ENCODE data around the gene CD1C. TPM values are rescaled to one million over a fixed set of nuclear protein-coding genes. Genes with fewer than 3 reads are reported as not detected.
"Not testable (repeated sequence)": the region's sequence is repeated elsewhere in the genome, so short reads cannot be mapped to it uniquely, and the experiment has no call there.

Gene CD1C
- total RNA-seq, 1 donor from 2014 or later, result 0.57 TPM

DNA sequence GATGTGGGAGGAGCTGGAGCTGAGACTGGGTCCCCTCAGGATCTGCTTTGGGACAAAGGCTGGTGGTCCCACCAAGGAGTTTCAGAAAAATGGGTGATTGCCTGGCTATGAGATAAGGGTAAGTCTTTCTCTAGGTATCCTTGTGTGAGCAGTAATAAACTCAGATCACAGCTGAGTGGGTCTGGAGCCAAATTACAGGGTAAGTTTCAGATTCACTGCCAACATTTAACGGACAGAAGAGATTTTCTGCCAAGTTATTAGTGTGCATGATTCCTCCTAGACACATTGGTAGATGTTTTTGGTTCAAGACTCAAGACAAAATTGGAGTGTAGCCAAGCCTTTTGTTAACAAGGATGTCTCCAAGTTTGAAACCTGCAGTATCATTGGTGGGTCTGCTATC lies 34.1 kb downstream of the CD1C start:
- intact Hi-C loops (cut with DNase I), result no loop called here
- DNase-seq (ENCODE audit: missing footprints) (no peak), ATAC-seq (no peak)

DNA sequence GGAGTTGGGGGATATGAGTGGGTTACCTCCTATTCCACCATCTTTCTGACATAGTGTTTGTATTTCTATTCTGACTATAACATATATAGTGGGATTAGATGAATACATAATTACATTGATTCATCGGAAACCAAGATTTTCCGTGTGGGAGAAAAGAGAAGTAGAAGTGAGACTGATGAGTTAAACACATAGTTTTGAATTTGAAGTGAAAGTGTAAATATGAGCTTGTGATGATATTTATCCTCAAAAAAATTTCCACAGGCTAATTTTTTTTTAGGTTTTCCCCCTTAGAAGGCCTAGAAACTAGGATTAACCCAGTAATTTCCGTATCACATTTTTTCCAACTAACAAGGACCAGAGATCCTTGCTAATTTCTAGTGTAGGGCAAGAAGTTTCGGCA lies 34.7 kb downstream of the CD1C start:
- DNase-seq (ENCODE audit: missing footprints), result no peak
- ATAC-seq, result no peak
- intact Hi-C loops (cut with DNase I), result no loop called here

DNA sequence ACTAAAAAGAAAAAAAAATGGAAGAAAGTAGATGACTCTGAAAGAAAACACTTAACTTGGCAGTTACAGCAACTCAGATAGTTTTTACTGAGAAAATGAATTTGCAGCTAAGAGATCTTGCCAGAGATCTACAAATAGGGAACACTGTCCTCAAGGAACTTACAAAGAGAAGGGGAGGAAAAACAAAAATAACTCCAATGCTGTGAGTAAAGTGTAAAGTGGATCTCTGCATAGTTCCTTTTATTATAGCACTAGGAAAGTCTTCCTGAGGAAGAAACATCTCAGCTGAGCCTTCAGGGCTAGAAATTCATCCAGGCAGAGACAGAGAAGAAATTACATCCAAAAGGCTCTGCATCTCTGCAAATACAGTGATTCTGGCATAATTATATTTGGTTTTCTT lies 37.8 kb downstream of the CD1C start:
- intact Hi-C loops (cut with DNase I), result no loop called here
- DNase-seq (ENCODE audit: missing footprints), result no peak
- ATAC-seq, result no peak

DNA sequence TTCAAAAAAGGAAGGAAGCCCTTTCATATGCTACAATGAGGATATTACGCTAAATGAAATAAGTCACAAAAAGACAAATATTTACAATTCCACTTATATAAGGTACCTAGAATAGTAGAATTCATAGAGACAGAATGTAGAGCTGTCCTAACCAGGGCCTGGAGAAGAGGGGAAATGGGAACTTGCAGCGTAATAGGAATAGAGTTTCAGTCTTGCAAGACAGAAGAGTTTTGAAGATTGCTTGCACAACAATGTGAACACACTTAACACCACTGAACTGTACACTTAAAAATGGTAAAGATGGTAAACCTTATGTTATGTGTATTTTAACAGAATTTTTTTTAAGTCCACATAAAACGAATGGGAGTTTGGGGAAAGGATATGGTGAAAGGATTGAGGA lies 38.7 kb downstream of the CD1C start:
- no peak for ATAC-seq
- intact Hi-C loops (cut with DNase I), result no loop called here
- no peak for DNase-seq (ENCODE audit: missing footprints)

DNA sequence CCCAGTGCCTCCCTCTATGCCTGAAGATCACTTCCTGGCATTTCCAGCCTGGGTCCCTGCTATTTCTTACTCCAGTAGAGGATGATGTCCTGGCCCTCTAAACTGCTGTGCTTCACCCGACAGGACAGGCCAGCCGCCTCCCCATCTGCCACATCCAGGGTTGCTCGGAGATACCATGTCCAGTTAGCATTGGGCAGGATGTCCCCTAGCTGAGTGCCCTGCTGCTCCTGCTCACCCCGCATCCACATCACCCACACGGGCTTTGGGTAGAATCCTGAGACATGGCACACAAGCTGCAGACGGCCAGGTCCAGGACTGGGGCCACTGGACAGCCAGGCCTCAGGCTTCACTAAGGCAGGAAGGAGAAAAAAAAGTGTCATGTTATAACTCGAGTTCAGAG lies 39.6 kb downstream of the CD1C start:
- ATAC-seq, result no peak
- intact Hi-C loops (cut with DNase I), result no loop called here
- DNase-seq (ENCODE audit: missing footprints), result no peak

DNA sequence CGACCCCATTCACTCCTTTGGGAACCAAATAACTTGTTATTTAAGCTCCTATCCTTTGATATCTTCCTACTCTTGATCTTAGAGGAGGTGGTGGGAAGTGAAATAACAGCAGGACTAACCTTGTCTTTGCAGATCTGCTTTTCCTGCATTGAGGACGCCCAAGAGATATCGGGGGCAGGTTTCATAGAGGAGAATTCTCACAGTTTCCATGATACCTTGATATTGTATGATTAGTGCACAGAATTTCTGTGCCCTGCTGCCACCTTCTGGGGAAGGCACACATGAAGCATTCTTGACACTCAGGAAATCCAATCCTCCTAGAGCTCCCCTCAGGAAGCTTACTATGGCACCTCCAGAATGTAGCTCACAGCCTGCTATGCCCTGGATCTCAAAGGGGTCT lies 40.0 kb downstream of the CD1C start:
- ATAC-seq (no peak), DNase-seq (ENCODE audit: missing footprints) (no peak)
- intact Hi-C loops (cut with DNase I), result no loop called here

DNA sequence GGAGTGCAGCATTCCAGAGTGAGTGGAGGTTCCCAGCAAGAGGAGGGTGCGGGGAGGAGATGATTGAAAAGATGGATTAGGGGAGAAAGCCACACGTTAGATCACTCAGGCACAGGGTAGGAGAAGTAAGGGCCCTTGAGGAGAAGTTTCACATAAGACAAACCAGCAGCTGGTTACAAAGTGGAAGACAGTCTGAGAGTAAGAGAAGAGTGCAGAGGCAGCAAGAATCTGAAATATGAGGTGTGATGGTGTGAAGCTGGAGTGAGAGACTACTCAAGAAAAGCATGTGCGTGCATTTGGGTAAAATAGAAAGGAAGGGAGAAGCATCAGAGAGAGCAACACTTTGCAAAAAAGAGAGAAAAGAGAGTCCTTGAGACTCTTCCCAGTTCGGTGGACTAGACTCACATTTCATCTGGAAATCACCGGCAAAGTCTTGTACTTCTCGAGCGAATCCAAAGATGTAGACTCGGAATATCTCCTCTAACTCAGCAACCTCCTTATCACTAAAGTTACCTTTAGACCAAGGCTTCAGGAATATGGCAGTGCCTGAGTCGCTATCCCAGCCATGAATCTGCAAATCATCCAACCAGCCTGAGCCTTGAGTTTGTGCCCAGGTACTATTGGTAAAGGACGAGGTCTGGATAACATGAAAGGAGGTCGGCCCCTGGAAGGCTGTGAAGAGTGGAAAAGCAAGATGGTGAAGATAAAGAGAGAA lies 40.8 kb downstream of the CD1C start:
- intact Hi-C loops (cut with DNase I), result no loop called here
- no peak for ATAC-seq
- DNase-seq (ENCODE audit: missing footprints), result no peak

DNA sequence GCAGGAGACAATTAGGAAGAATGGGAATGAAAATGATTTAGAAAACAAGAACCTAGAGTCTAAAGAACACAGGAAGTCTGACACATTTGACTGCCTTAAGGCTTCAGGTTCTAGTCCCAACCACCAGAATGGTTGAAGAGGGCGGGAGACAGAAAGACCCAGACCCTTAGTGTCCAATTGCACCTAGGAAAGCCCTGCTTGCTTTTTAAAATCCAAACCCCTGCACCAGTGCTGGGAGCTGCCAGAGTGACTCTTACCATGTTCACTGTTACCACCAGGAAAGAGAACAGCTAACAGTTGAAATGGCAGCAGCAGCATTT lies 41.3 kb downstream of the CD1C start:
- ATAC-seq (no peak), DNase-seq (ENCODE audit: missing footprints) (no peak)
- intact Hi-C loops (cut with DNase I), result no loop called here

DNA sequence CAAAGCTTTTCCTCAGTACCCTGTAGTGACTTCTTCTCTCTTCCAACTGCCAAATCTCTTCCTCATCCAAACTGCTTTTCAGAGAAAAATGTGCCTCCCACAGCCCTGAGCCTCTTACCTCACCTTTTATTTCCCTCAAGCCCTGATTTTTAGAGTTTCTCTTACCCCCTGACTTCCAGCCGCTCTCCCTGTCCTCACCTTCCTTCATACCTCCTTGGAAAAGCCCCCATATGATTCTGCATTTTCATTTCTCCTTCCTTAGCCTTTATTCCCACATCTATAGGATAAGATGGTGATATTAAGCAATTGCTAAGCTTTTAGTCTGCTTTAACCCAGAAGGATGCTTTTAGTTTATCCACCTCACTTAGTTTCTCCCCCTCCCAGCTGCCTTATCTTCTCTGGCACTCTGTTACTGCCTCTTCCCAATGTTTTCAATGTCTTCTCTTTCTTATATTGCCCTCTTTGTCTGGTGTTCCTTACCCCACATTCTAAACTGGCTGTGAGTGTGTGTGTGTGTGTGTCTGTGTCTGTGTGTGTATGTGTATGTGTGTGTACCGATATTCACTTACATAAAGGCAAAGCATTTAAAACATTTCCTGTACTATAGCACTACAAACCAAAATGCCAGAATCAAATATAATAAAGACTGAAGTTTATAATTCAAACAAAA lies 41.9 kb downstream of the CD1C start, which contains the start of gene CD1B:
Gene CD1B (minus strand): TSS at position 51 of the 670 bp plus-strand sequence. CDS start 108 bp downstream, outside the sequence.
- intact Hi-C loops (cut with DNase I), result no loop called here
- ATAC-seq (no peak), DNase-seq (ENCODE audit: missing footprints) (no peak)

DNA sequence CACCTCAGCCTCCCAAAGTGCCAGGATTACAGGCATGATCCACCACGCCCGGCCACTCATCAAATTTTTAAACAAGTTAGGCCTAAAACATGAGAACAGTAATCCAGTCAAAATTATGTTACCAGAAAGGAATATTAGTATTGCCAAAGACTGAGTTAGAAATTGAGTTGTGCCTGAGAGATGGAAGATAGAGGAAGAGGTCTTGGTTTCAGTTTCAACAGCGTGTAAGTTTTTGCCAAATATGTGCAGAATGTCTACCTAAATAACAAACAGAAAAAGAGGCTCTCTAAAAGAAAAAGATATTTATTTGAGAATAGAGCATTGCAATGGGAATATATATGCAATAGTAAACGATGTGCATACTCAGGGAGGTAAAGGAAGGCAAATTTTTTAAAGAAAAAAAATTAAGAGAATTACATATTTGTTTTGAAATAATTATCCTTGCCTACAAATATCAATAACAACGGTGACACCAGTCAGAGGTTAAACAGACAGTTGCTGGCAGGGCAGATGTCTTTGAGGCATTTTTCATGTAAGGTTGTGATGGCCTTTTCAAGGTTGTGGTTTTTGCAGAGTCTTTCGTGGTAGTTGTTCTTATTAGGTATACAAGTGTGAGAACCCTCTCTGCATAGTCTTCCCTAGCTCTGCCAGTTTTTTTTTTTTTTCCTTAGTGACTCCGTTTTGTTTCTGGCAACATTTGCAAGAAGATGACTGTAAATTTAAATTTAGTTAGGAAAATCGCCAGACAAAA lies 43.9 kb downstream of the CD1C start:
- DNase-seq (ENCODE audit: missing footprints) (no peak), ATAC-seq (no peak)
- intact Hi-C loops (cut with DNase I), result no loop called here

DNA sequence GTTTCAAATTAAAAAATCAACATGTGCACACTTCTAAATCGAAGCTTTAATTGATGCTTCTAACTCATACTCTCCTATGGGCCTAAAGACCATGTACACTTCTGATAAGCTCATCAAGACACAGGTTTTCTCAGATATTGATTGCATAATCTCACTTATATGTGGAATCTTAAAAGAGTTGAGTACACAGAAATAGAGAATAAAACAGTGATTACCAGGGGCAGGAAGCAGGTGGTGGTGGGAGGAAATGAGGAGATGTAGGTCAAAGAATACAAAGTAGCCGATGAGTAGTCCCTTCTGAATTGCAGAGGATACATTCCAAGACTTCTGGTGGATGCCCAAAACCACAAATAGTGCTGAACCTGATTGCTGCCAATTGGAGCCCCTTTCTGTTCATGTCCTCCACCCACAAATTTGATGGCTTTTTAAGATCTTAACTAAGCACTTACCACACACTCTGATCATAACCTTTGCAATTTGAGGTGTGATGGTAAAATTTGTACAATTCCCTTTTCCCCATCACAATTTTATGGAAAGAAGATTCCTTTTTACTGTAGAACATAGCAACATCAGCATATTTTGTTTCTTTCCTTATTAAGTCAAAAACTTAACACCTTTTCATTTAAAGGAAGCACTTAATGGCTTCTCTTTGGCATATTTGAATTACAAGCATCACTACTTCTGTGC lies 44.9 kb downstream of the CD1C start:
- intact Hi-C loops (cut with DNase I), result no loop called here
- DNase-seq (ENCODE audit: missing footprints), result no peak
- no peak for ATAC-seq

DNA sequence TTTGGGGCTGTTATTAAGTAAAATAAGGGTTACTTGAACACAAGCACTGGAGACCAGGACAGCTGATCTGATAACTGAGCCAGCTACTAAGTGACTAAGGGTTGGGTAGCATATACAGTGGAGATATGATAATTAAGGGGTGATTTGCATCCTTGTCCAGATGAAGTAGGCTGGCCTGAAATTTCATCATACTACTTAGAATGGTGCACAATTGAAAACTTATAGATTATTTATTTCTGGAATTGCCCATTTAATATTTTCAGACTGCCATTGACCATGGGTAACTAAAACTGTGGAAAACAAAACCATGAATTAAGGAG lies 45.5 kb downstream of the CD1C start:
- DNase-seq (ENCODE audit: missing footprints), result no peak
- no peak for ATAC-seq
- intact Hi-C loops (cut with DNase I), result no loop called here

DNA sequence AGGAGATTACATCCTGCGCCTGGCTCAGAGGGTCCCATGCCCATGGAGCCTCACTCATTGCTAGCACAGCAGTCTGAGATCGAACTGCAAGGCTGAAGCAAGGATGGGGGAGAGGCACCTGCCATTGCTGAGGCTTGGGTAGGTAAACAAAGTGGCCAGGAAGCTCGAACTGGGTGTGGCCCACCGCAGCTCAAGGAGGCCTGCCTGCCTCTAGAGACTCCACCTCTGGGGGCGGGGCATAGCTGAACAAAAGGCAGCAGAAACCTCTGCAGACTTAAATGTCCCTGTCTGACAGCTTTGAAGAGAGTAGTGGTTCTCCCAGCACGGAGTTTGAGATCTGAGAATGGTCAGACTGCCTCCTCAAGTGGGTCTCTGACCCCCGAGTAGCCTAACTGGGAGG lies 46.7 kb downstream of the CD1C start:
- DNase-seq (ENCODE audit: missing footprints); intact Hi-C loops (cut with DNase I); ATAC-seq: not testable (repeated sequence)

Other genes starting within 250 kb of the CD1C start
- gene CD1D, start 109.0 kb upstream of the CD1C start, total RNA-seq, result 1.5 TPM
- gene CD1A, start 35.5 kb upstream of the CD1C start, total RNA-seq, result not detected
- not detected for gene CD1B, start 41.6 kb downstream of the CD1C start, total RNA-seq
- not detected for gene CD1E, start 64.0 kb downstream of the CD1C start, total RNA-seq
- not detected for gene OR10T2, start 109.5 kb downstream of the CD1C start, total RNA-seq
- gene OR10K2, start 136.3 kb downstream of the CD1C start, total RNA-seq, result not detected
- not detected for gene OR10K1, start 171.9 kb downstream of the CD1C start, total RNA-seq
- not detected for gene OR10R2, start 182.3 kb downstream of the CD1C start, total RNA-seq

Data from Right ventricle myocardium inferior (tissue), 1 donor.